Hindlimb muscle (tissue), 1 donor: ENCODE data around the gene ADTRP. TPM values are rescaled to one million over a fixed set of nuclear protein-coding genes. Genes with fewer than 3 reads are reported as not detected.
"Not testable (repeated sequence)": the region's sequence is repeated elsewhere in the genome, so short reads cannot be mapped to it uniquely, and the experiment has no call there.

Source experiments
- DNase-seq: peaks from one replicate; pipeline ENCODE4 v3.0.0-alpha.2; 2013
- polyA plus RNA-seq: library from polyadenylated mRNA; unstranded; fragments of 120-200 nt; gene quantifications from one replicate; pipeline ENCODE4 v1.2.1, GENCODE V29; 2013; ENCODE audit not compliant: insufficient read length

Gene ADTRP
- polyA plus RNA-seq, 1 donor, result 0.49 TPM

GRCh38 chr6:11689847-11690246 lies 88.8 kb downstream of the ADTRP start:
- DNase-seq, result no peak

GRCh38 chr6:11689400-11689799 lies 89.2 kb downstream of the ADTRP start:
- not testable (repeated sequence) for DNase-seq

- no peak for DNase-seq
Observed at GRCh38 chr6:11688425-11688709, 90.2 kb downstream of the ADTRP start.

- no peak for DNase-seq
Observed at GRCh38 chr6:11685481-11686093, 93.0 kb downstream of the ADTRP start.

GRCh38 chr6:11684901-11685480 lies 93.6 kb downstream of the ADTRP start:
- DNase-seq, result no peak

GRCh38 chr6:11683871-11684270 lies 94.7 kb downstream of the ADTRP start:
- DNase-seq, result no peak

GRCh38 chr6:11682561-11682975 lies 96.0 kb downstream of the ADTRP start:
- no peak for DNase-seq

GRCh38 chr6:11681770-11682169 lies 96.8 kb downstream of the ADTRP start:
- DNase-seq, result no peak

- DNase-seq, result no peak
Observed at GRCh38 chr6:11681357-11681756, 97.2 kb downstream of the ADTRP start.

- DNase-seq, result not testable (repeated sequence)
Observed at GRCh38 chr6:11680479-11680878, 98.1 kb downstream of the ADTRP start.

- no peak for DNase-seq
Observed at GRCh38 chr6:11679099-11679498, 99.5 kb downstream of the ADTRP start.

- no peak for DNase-seq
Observed at GRCh38 chr6:11675601-11676000, 103.0 kb downstream of the ADTRP start.

- DNase-seq, result no peak
Observed at GRCh38 chr6:11672669-11673068, 105.9 kb downstream of the ADTRP start.

- DNase-seq, result no peak
Observed at GRCh38 chr6:11672256-11672655, 106.3 kb downstream of the ADTRP start.

- no peak for DNase-seq
Observed at GRCh38 chr6:11669696-11670095, 108.9 kb downstream of the ADTRP start.

- DNase-seq, result no peak
Observed at GRCh38 chr6:11668455-11668854, 110.1 kb downstream of the ADTRP start.

GRCh38 chr6:11667876-11668275 lies 110.7 kb downstream of the ADTRP start:
- DNase-seq, result no peak

GRCh38 chr6:11665604-11666326 lies 112.8 kb downstream of the ADTRP start:
- no peak for DNase-seq

Other genes starting within 250 kb of the ADTRP start
- 6.3 TPM for gene TMEM170B, start 241.1 kb downstream of the ADTRP start, polyA plus RNA-seq
- gene HIVEP1, start 233.5 kb upstream of the ADTRP start, polyA plus RNA-seq, result 21.2 TPM